Spinal cord (tissue), 10 donors: Measurements from ENCODE around the gene KLF17. TPM values are rescaled to one million over a fixed set of nuclear protein-coding genes. Genes with fewer than 3 reads are reported as not detected.

Source experiments
- DNase-seq, 6 donors: peaks; one replicate each; pipeline versions ENCODE4 v3.0.0 to v3.0.0-alpha.2; 2013 to 2015; ENCODE audit warnings: low spot score in 6 of 6, low read depth in 4 of 6
- H3K27ac ChIP-seq: one replicate; pipeline ENCODE4 v1.5.1; 2013; ENCODE audit warnings: low read depth, low read length, control low read depth
- H3K27me3 ChIP-seq: one replicate; pipeline ENCODE4 v1.6.1; 2013; ENCODE audit warnings: low read length; ENCODE audit not compliant: control insufficient read depth, insufficient read depth
- H3K36me3 ChIP-seq: one replicate; pipeline ENCODE4 v1.6.1; 2013; ENCODE audit warnings: low read length; ENCODE audit not compliant: control insufficient read depth, insufficient read depth
- H3K4me1 ChIP-seq: one replicate; pipeline ENCODE4 v1.6.1; 2013; ENCODE audit warnings: low read length; ENCODE audit not compliant: control insufficient read depth, insufficient read depth
- H3K4me3 ChIP-seq: one replicate; pipeline ENCODE4 v1.5.1; 2013; ENCODE audit warnings: low read depth, low read length, control low read depth
- H3K9me3 ChIP-seq: one replicate; pipeline ENCODE4 v1.6.1; 2013; ENCODE audit warnings: low read length; ENCODE audit not compliant: control insufficient read depth, insufficient read depth
- WGBS: methylation state at CpG from one replicate; pipeline ENCODE4 v1.1.5; 2013; ENCODE audit warnings: missing lambda C conversion rate; ENCODE audit not compliant: insufficient coverage; 5-methylcytosine and 5-hydroxymethylcytosine counted together
- polyA plus RNA-seq, 2 donors: library from polyadenylated mRNA; unstranded; fragments of 120-200 nt; gene quantifications; one replicate each; pipeline ENCODE4 v1.2.1, GENCODE V29; 2013; ENCODE audit not compliant: insufficient read length in 2 of 2
- small RNA-seq: library from RNA; depleted of rRNA; stranded (forward); fragments of <200 nt; gene quantifications from one replicate; pipeline ENCODE3, GENCODE V24; 2014; ENCODE audit warnings: low replicate concordance
- total RNA-seq, 2 donors: library from RNA; depleted of rRNA in 1 of 2; stranded (reverse); fragments of 120-200 nt in 1 of 2; fragments of >200 nt in 1 of 2; gene quantifications; one replicate each; pipeline versions ENCODE4 v1.2.3 to v1.2.4, GENCODE V29; 2013 to 2014
- donor health status: healthy.

Gene KLF17
- total and polyA plus RNA-seq, 4 donors = 0.17 to 0.69 (median 0.29) TPM

- no peak overlapping the region for H3K4me3 ChIP-seq
- no peaks in the 10 kb centered on the region for H3K27me3 ChIP-seq
- peaks cover 7% of the 10 kb centered on the region for H3K9me3 ChIP-seq
- H3K36me3 ChIP-seq = no peaks in the 10 kb centered on the region
- WGBS = 89% methylated on average over 2 of the region's 3 CpGs
- no peak overlapping the region for H3K27ac ChIP-seq
- DNase-seq = no peak
- no peaks in the 10 kb centered on the region for H3K4me1 ChIP-seq
Observed at GRCh38 chr1:44170281-44170823, 51.7 kb downstream of the KLF17 start.

DNA sequence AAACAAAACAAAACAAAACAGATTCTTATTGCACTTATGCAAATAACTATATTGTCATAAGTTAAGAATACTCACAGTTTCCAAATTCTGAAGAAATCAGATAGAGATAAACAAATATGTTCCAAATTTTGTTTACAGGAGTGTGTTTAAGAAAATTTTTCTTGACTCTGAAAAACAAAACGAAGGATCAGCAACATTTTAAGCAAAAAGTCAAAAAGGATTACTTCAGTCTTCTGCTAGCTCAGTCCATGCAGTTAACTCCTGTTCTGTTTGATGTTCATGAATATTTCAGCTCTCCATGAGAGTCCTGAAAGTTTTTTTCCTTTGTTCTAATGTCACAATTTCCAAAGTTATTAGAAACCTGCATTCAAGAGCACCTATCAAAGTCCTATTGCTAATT, 56.0 kb downstream of the KLF17 start:
- Histone ChIP-seq H3K9me3 (peaks cover 7% of the 10 kb centered on the region), H3K27me3 (no peaks in the 10 kb centered on the region), H3K4me3 (no peak overlapping the region), H3K36me3 (no peaks in the 10 kb centered on the region), H3K27ac (no peak overlapping the region), H3K4me1 (no peaks in the 10 kb centered on the region)
- no CpG with 5 or more reads among the region's 1 CpG for WGBS
- DNase-seq = no peak

Small RNAs within 50 kb of the gene (small RNA-seq; reads per million reads assigned to genes)
- gene AL035417.1 (not detected), gene OOSP1P1 (not detected), gene RF00019 (not detected), gene RN7SL479P (not detected)

Other genes with a start within 250 kb of the KLF17 start
- under 1 TPM in 1 of 2 donors, not detected in 1; 0.61 TPM for gene ARTN, start 185.0 kb upstream of the KLF17 start, total RNA-seq
- gene ARTN, start 185.0 kb upstream of the KLF17 start, polyA plus RNA-seq = 1 to 10 TPM; 1.9 to 3.2 TPM
- 10 to 100 TPM; 22.6 to 37.1 TPM for gene IPO13, start 171.9 kb upstream of the KLF17 start, total RNA-seq
- 10 to 100 TPM; 68.6 to 73.2 TPM for gene IPO13, start 171.9 kb upstream of the KLF17 start, polyA plus RNA-seq
- gene DPH2, start 148.8 kb upstream of the KLF17 start, total RNA-seq = 10 to 100 TPM; 14.3 to 15.4 TPM
- 10 to 100 TPM; 23.0 to 27.4 TPM for gene DPH2, start 148.8 kb upstream of the KLF17 start, polyA plus RNA-seq
- gene ATP6V0B, start 143.9 kb upstream of the KLF17 start, total RNA-seq = 100 to 1,000 TPM; 170 to 173 TPM
- 100 to 1,000 TPM; 223 to 264 TPM for gene ATP6V0B, start 143.9 kb upstream of the KLF17 start, polyA plus RNA-seq
- gene B4GALT2, start 139.6 kb upstream of the KLF17 start, total RNA-seq = 10 to 100 TPM; 34.8 to 85.7 TPM
- 100 to 1,000 TPM; 134 to 139 TPM for gene B4GALT2, start 139.6 kb upstream of the KLF17 start, polyA plus RNA-seq
- gene CCDC24, start 127.2 kb upstream of the KLF17 start, total RNA-seq = 10 to 100 TPM in 1 of 2 donors, 1 to 10 TPM in 1; 5.4 to 12.4 TPM
- gene CCDC24, start 127.2 kb upstream of the KLF17 start, polyA plus RNA-seq = 10 to 100 TPM; 18.2 to 25.6 TPM
- gene SLC6A9, start 87.4 kb upstream of the KLF17 start, total RNA-seq = 10 to 100 TPM; 21.9 to 22.3 TPM
- 100 to 1,000 TPM; 127 to 143 TPM for gene SLC6A9, start 87.4 kb upstream of the KLF17 start, polyA plus RNA-seq
- not detected for gene KLF18, start 22.8 kb downstream of the KLF17 start, total RNA-seq
- not detected for gene KLF18, start 22.8 kb downstream of the KLF17 start, polyA plus RNA-seq
- 10 to 100 TPM; 22.8 to 27.2 TPM for gene DMAP1, start 94.7 kb downstream of the KLF17 start, total RNA-seq
- gene DMAP1, start 94.7 kb downstream of the KLF17 start, polyA plus RNA-seq = 10 to 100 TPM; 63.6 to 78.5 TPM
- gene ERI3, start 236.4 kb downstream of the KLF17 start, total RNA-seq = 10 to 100 TPM; 68.7 to 88.2 TPM
- gene ERI3, start 236.4 kb downstream of the KLF17 start, polyA plus RNA-seq = 100 to 1,000 TPM; 125 TPM